ENCODE data around the gene BBS10.
"Not testable (repeated sequence)": the region's sequence is repeated elsewhere in the genome, so short reads cannot be mapped to it uniquely, and the experiment has no call there.

Gene BBS10

GRCh38 chr12:76340680-76341435 lies 7.4 kb downstream of the BBS10 start:
- no peak for DNase-seq (ENCODE audit: low read depth, low spot score)
- CTCF ChIA-PET: interaction anchor here (0.6 to 1.4 kb wide), 4 partner anchors 8 to 815 kb away, joined by 3 to 4 read pairs (median 3); no protein-coding TSS in a partner anchor
- TF ChIP-seq CTCF (IDR thresholded peaks at IDR 0.05; ENCODE audit: insufficient read depth, low read length, missing control alignments): no peak
- POLR2A ChIA-PET: no interaction called here
- H3K4me3 ChIP-seq (ENCODE audit: low read depth, low read length): no peak overlapping the region

- ChIA-PET POLR2A (interaction anchor here (0.7 kb wide), 1 partner anchor 60 kb away, joined by 3 read pairs; no protein-coding TSS in a partner anchor), CTCF (interaction anchor here (0.9 to 1.6 kb wide), 5 partner anchors 11 to 285 kb away, joined by 3 to 4 read pairs (median 3); partner anchors contain the start of gene BBS10)
- H3K4me3 ChIP-seq (ENCODE audit: low read depth, low read length): no peak overlapping the region
- DNase-seq (ENCODE audit: low read depth, low spot score): peak; percentile 41
- TF ChIP-seq CTCF (IDR thresholded peaks at IDR 0.05; ENCODE audit: insufficient read depth, low read length, missing control alignments): no peak
Measured at GRCh38 chr12:76337583-76337982, 10.6 kb downstream of the BBS10 start.

- H3K4me3 ChIP-seq (ENCODE audit: low read depth, low read length): no peak overlapping the region
- ChIA-PET POLR2A (no interaction called here), CTCF (no interaction called here)
- TF ChIP-seq CTCF (IDR thresholded peaks at IDR 0.05; ENCODE audit: insufficient read depth, low read length, missing control alignments): no peak
- DNase-seq (ENCODE audit: low read depth, low spot score): no peak
Measured at GRCh38 chr12:76332606-76333005, 15.6 kb downstream of the BBS10 start.

GRCh38 chr12:76329606-76330005 lies 18.6 kb downstream of the BBS10 start:
- TF ChIP-seq CTCF (IDR thresholded peaks at IDR 0.05; ENCODE audit: insufficient read depth, low read length, missing control alignments): no peak
- ChIA-PET POLR2A (no interaction called here), CTCF (interaction anchor here (1.1 to 2.7 kb wide), 3 partner anchors 11 to 18 kb away, joined by 3 to 9 read pairs (median 3); partner anchors contain the start of gene BBS10)
- H3K4me3 ChIP-seq (ENCODE audit: low read depth, low read length): no peak overlapping the region
- no peak for DNase-seq (ENCODE audit: low read depth, low spot score)

GRCh38 chr12:76329159-76329558 lies 19.1 kb downstream of the BBS10 start:
- CTCF ChIA-PET: interaction anchor here (1.1 to 2.7 kb wide), 3 partner anchors 13 to 804 kb away, joined by 3 to 9 read pairs (median 3); partner anchors contain the start of gene BBS10
- peak; percentile 77 for DNase-seq (ENCODE audit: low read depth, low spot score)
- no peak overlapping the region for H3K4me3 ChIP-seq (ENCODE audit: low read depth, low read length)
- no peak for TF ChIP-seq CTCF (IDR thresholded peaks at IDR 0.05; ENCODE audit: insufficient read depth, low read length, missing control alignments)
- POLR2A ChIA-PET: interaction anchor here (0.8 kb wide), 1 partner anchor 52 kb away, joined by 5 read pairs; no protein-coding TSS in a partner anchor

- DNase-seq (ENCODE audit: low read depth, low spot score); H3K4me3 ChIP-seq (ENCODE audit: low read depth, low read length); POLR2A ChIA-PET; CTCF ChIA-PET: not testable (repeated sequence)
Measured at GRCh38 chr12:76319595-76320319, 28.5 kb downstream of the BBS10 start.

Data from AG04449 (cell line).